ENCODE data around the gene TMEM101.
"Not testable (repeated sequence)": the region's sequence is repeated elsewhere in the genome, so short reads cannot be mapped to it uniquely, and the experiment has no call there.

The TMEM101 gene

GRCh38 chr17:44023545-44024270 is 8.9 kb upstream of the TMEM101 start:
- no peak for DNase-seq

- DNase-seq: no peak
These were observed 7.5 kb upstream of the TMEM101 start for GRCh38 chr17:44022246-44022645.

- not testable (repeated sequence) for DNase-seq
These were observed 6.5 kb upstream of the TMEM101 start for GRCh38 chr17:44021227-44021626.

GRCh38 chr17:44014133-44014436 is 678 bp downstream of the TMEM101 start:
- no peak for DNase-seq

GRCh38 chr17:44012874-44013273 is 1.9 kb downstream of the TMEM101 start:
- no peak for DNase-seq

GRCh38 chr17:44012391-44012790 is 2.4 kb downstream of the TMEM101 start:
- DNase-seq: no peak

GRCh38 chr17:44011876-44012275 is 2.9 kb downstream of the TMEM101 start:
- DNase-seq: no peak

GRCh38 chr17:44010966-44011647 is 3.7 kb downstream of the TMEM101 start:
- DNase-seq: no peak

GRCh38 chr17:44008205-44008909 is 6.4 kb downstream of the TMEM101 start:
- DNase-seq: no peak

GRCh38 chr17:44007346-44008204 is 7.2 kb downstream of the TMEM101 start:
- DNase-seq: peak; percentile 31

- DNase-seq: peak; percentile 100
These were observed 8.0 kb downstream of the TMEM101 start for GRCh38 chr17:44006598-44007345.

GRCh38 chr17:44006272-44006597 is 8.5 kb downstream of the TMEM101 start:
- DNase-seq: no peak

- DNase-seq: peak; percentile 52
These were observed 9.1 kb downstream of the TMEM101 start for GRCh38 chr17:44005527-44006271.

- DNase-seq: peak; percentile 42
These were observed 9.8 kb downstream of the TMEM101 start for GRCh38 chr17:44004761-44005526.

- peak; percentile 12 for DNase-seq
These were observed 10.5 kb downstream of the TMEM101 start, which contains the start of gene NAGS for GRCh38 chr17:44004077-44004760. NAGS (plus strand) TSS chr17:44004622; CDS start chr17:44004664, 42 bp downstream.

GRCh38 chr17:44002141-44002848 is 12.5 kb downstream of the TMEM101 start:
- no peak for DNase-seq

GRCh38 chr17:44001461-44001920 is 13.3 kb downstream of the TMEM101 start:
- DNase-seq: no peak

GRCh38 chr17:44000871-44001460 is 13.8 kb downstream of the TMEM101 start:
- no peak for DNase-seq

All from CD4-positive, alpha-beta T cell treated with Interleukin-6 for 4 hours (primary cell).